KOPT-K1 (cell line): ENCODE results near the gene S100PBP.

Experiments
- H3K27ac ChIP-seq: fragments of 200-600 bp; sonication (generic); 2 replicates; pipeline ENCODE4 v1.5.1; 2016; ENCODE audit warnings: antibody characterized with exemption, mild to moderate bottlenecking, low read depth, low read length; ENCODE audit not compliant: poor library complexity, severe bottlenecking
- H3K36me3 ChIP-seq: fragments of 200-600 bp; sonication (generic); 2 replicates; pipeline ENCODE4 v1.5.1; 2017; ENCODE audit warnings: antibody characterized with exemption, mild to moderate bottlenecking, low read length, moderate library complexity; ENCODE audit not compliant: insufficient read depth
- H3K9me3 ChIP-seq: fragments of 200-600 bp; sonication (generic); 2 replicates; pipeline ENCODE4 v1.5.1; 2017; ENCODE audit warnings: antibody characterized with exemption, low read length, mild to moderate bottlenecking; ENCODE audit not compliant: insufficient read depth, poor library complexity, severe bottlenecking

The S100PBP gene

GRCh38 chr1:32881871-32882850, 64.7 kb downstream of the S100PBP start:
- H3K27ac ChIP-seq = no peak overlapping the region
- H3K36me3 ChIP-seq = no peaks in the 10 kb centered on the region
- H3K9me3 ChIP-seq = no peaks in the 10 kb centered on the region

DNA sequence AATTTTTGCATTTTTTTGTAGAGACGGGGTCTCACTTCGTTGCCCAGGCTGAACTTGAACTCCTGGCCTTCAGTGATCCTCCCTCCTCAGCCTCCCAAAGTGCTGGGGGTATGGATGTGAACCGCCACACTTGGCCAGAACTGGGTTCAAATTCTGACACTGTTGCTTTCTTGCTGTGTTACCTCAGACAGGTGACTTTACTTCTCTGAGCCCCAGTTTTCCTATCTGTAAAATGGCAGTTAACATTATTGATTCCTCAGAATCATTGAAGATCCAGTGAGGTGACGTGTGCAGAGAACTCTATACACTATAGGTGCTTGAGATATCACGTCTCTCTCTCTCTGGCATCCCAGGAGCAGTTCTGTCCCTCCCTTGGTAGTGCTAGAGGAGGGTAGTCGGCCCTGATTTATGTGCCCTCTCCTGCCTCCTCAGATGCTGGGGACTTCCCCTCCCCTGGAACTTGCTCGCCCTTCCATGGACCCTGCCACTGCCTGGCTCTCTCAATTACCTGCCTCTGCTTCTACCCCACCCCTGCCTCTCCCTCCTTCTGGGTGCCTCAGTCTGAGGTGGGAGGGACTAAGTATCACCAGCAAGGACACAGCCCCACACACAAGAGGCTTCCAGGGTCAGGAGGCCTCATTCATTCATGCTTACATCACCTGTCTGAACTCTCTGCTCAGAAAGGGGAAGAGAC, 66.0 kb downstream of the S100PBP start:
- Histone ChIP-seq H3K36me3 (no peaks in the 10 kb centered on the region), H3K9me3 (no peaks in the 10 kb centered on the region), H3K27ac (no peak overlapping the region)

- no peaks in the 10 kb centered on the region for H3K36me3 ChIP-seq
These were observed 66.5 kb downstream of the S100PBP start for GRCh38 chr1:32884032-32884372.

GRCh38 chr1:32884726-32885125, 67.3 kb downstream of the S100PBP start:
- no peaks in the 10 kb centered on the region for H3K36me3 ChIP-seq
- H3K9me3 ChIP-seq = no peaks in the 10 kb centered on the region
- no peak overlapping the region for H3K27ac ChIP-seq

More at GRCh38 chr1:32884032-32884372, 66.5 kb downstream of the S100PBP start:
- H3K9me3 ChIP-seq = no peaks in the 10 kb centered on the region
- H3K27ac ChIP-seq = no peak overlapping the region

DNA sequence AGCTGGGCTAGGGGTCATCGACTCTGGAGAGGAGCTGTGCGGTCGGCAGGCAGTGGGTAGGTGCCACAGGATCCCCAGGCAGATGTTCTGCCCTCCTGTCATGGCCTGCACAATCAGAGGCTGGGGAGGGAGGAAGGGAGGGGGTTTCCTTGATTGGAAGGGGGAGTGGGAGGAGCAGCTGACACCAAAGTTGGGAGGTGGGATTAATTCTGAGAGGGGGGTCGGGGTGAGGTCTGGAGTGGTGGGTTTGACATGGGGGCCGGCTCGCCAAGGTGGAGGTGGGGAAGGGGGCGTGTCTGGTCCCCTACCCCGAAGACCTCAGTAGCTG, 68.2 kb downstream of the S100PBP start:
- no peak overlapping the region for H3K27ac ChIP-seq
- no peaks in the 10 kb centered on the region for H3K36me3 ChIP-seq
- H3K9me3 ChIP-seq = no peaks in the 10 kb centered on the region

- Histone ChIP-seq H3K9me3 (no peaks in the 10 kb centered on the region), H3K27ac (no peak within 1 kb of the TSS), H3K36me3 (no peaks in the 10 kb centered on the region)
These were observed 68.8 kb downstream of the S100PBP start, which contains the start of gene HPCA for GRCh38 chr1:32886004-32886827. Gene HPCA (plus strand): TSS chr1:32886491. CDS start chr1:32888899, 2,408 bp downstream.

DNA sequence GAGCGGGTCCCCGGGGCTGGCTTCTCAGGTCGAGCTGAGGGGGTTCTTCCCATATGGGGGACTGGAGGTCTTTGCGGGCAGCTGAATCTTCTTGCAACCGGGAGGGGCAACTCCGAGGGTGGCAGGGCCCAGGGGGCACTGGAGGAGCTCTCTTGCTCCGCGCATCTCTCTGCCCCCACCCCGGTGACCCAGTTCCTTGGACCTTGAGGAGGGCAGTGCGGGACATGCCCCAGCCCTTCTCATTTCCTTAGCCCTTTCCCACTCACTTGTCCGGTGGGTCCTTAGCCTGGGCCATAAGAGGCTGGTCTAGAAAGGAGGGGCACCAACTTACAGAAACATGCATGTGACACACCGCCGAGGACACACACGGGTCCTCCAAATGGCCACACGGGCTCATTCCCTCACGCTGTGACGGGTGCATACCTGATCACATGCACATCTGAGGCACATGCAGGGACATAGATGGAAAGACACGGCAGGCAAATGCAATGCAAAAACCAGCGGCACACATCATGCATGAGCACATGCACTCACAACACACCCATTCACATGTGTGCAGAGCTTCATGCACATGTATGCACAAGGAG, 69.5 kb downstream of the S100PBP start:
- H3K9me3 ChIP-seq = no peaks in the 10 kb centered on the region
- no peaks in the 10 kb centered on the region for H3K36me3 ChIP-seq
- no peak overlapping the region for H3K27ac ChIP-seq

DNA sequence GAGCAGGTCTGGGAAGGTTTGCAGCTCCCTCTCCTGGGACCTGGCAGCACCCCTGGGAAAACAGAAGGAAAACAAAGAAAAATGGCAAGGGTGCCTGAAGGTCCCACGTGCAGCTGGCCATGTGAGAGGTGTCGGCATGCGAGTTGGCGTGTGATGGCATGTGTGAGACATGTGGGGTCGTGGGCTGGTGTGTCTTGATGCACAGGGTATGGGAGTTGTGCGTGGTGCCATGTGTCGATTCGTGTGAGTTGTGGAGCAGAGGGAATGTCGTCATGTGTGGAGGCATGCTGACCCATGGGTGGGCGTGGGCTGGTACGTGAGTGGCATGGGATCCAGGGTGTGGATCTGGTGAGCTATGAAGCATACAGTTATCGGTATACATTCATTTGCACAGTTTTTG, 70.2 kb downstream of the S100PBP start:
- Histone ChIP-seq H3K36me3 (no peaks in the 10 kb centered on the region), H3K9me3 (no peaks in the 10 kb centered on the region), H3K27ac (no peak overlapping the region)

GRCh38 chr1:32888134-32888533, 70.7 kb downstream of the S100PBP start:
- Histone ChIP-seq H3K9me3 (no peaks in the 10 kb centered on the region), H3K36me3 (no peaks in the 10 kb centered on the region), H3K27ac (no peak overlapping the region)

- Histone ChIP-seq H3K27ac (no peak overlapping the region), H3K9me3 (no peaks in the 10 kb centered on the region), H3K36me3 (no peaks in the 10 kb centered on the region)
These were observed 71.4 kb downstream of the S100PBP start for GRCh38 chr1:32888677-32889420.

GRCh38 chr1:32889731-32890278, 72.4 kb downstream of the S100PBP start:
- H3K36me3 ChIP-seq = no peaks in the 10 kb centered on the region
- H3K27ac ChIP-seq = no peak overlapping the region
- H3K9me3 ChIP-seq = no peaks in the 10 kb centered on the region

GRCh38 chr1:32890516-32891240, 73.2 kb downstream of the S100PBP start:
- H3K27ac ChIP-seq = no peak overlapping the region
- H3K9me3 ChIP-seq = no peaks in the 10 kb centered on the region
- H3K36me3 ChIP-seq = no peaks in the 10 kb centered on the region

GRCh38 chr1:32891241-32891570, 73.8 kb downstream of the S100PBP start:
- Histone ChIP-seq H3K27ac (no peak overlapping the region), H3K36me3 (no peaks in the 10 kb centered on the region)

More at GRCh38 chr1:32891241-32891570, 73.8 kb downstream of the S100PBP start:
- H3K9me3 ChIP-seq = no peaks in the 10 kb centered on the region
